K562 (cell line): ENCODE measurements around the gene PLEKHO1.

Experiments
- EZH2 ChIP-seq: IDR thresholded peaks from 2 replicates; pipeline ENCODE4 v1.6.1; 2012; ENCODE audit warnings: low read depth, mild to moderate bottlenecking, inconsistent platforms, low read length, borderline replicate concordance
- GTF2F1 ChIP-seq: IDR thresholded peaks from 2 replicates; pipeline ENCODE4 v1.6.1; 2011; ENCODE audit warnings: low read depth, low read length, improper control_type of control experiment
- JUNB ChIP-seq: fragments of 450-650 bp; formaldehyde crosslinking; conservative IDR thresholded peaks from 2 replicates; pipeline ENCODE4 v1.4.0; 2020; ENCODE audit warnings: mild to moderate bottlenecking
- MEF2A ChIP-seq: IDR thresholded peaks from 2 replicates; pipeline ENCODE4 v1.6.1; 2011; ENCODE audit warnings: low read depth, mild to moderate bottlenecking, low read length, moderate library complexity; ENCODE audit not compliant: control insufficient read depth
- NFIC ChIP-seq: fragments of 450-650 bp; IDR thresholded peaks from 2 replicates; pipeline ENCODE4 v1.6.1; 2017; ENCODE audit warnings: mild to moderate bottlenecking, inconsistent platforms
- POLR2A ChIP-seq: fragments of 450-650 bp; conservative IDR thresholded peaks from 2 replicates; pipeline ENCODE4 v1.6.1; 2016
- POLR2B ChIP-seq: fragments of 450-650 bp; IDR thresholded peaks from 2 replicates; pipeline ENCODE4 v1.6.1; 2018; ENCODE audit warnings: low read depth; ENCODE audit not compliant: partially characterized antibody
- SIN3A ChIP-seq, 2 experiments: fragments of 150-350 bp in 1 of 2; IDR thresholded peaks; 2 replicates each; pipeline ENCODE4 v1.6.1; 2011 to 2016; ENCODE audit warnings: borderline replicate concordance in 2 of 2, low read depth in 2 of 2, low read length in 2 of 2, mild to moderate bottlenecking in 2 of 2, moderate library complexity in 2 of 2; ENCODE audit not compliant: control insufficient read depth in 1 of 2
- ZNF253 ChIP-seq: fragments of 250-450 bp; sonication (Bioruptor Pico); conservative IDR thresholded peaks from 2 replicates; pipeline ENCODE4 v1.6.1; 2021; ENCODE audit warnings: mild to moderate bottlenecking
- TF ChIP-seq, protein P1 (sequence below): sonication (generic); formaldehyde crosslinking; IDR thresholded peaks from 2 replicates; pipeline ENCODE4 v1.8.1; 2022; ENCODE audit warnings: missing genetic modification reagents
- TF ChIP-seq, protein P2 (sequence below), 2 experiments: fragments of 450-650 bp; IDR thresholded peaks; 2 replicates each; pipeline ENCODE4 v1.6.1; 2016
- TF ChIP-seq, protein P3 (sequence below): fragments of 450-650 bp; IDR thresholded peaks from 2 replicates; pipeline ENCODE4 v1.6.1; 2016; ENCODE audit warnings: low read depth, mild to moderate bottlenecking, moderate library complexity
- TF ChIP-seq, protein P4 (sequence below), 3 experiments: IDR thresholded peaks in 2 of 3; conservative IDR thresholded peaks in 1 of 3; 2 replicates each; pipeline ENCODE4 v1.5.1; 2011 to 2012; ENCODE audit warnings: low read length in 3 of 3, mild to moderate bottlenecking in 3 of 3, control low read depth in 2 of 3, improper control_type of control experiment in 1 of 3, inconsistent platforms in 1 of 3, low read depth in 1 of 3, mixed read lengths in 1 of 3, moderate library complexity in 1 of 3; ENCODE audit not compliant: insufficient read depth in 2 of 3
- TF ChIP-seq, protein P5 (sequence below): sonication (generic); formaldehyde crosslinking; IDR thresholded peaks from 2 replicates; pipeline ENCODE4 v1.8.0; 2022; ENCODE audit warnings: mild to moderate bottlenecking, low read depth, missing genetic modification reagents

DNA sequence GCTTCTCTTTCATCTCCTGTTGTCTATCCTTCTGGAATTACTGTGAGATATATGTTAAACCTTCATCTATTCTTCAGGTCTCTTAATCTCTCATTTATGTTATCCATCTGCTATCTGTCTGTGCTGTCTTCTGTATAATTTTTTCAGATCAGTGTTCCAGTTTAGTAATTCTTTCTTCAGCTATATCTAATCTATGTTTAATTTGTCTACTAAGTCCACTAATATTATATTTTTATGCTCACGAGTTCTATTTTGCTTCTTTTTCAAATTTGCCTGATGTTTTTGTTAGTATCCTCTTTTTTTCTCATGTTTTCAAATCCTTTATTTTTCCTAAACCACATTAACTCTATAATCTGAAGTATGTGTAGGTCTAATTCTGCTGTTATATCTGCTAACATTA, 34.6 kb upstream of the PLEKHO1 start:
- TF ChIP-seq POLR2A = no peak
- no peak for TF ChIP-seq EZH2
- TF ChIP-seq ZNF253 (CRISPR knock-in tag) = no peak
- TF ChIP-seq, protein P1, sequence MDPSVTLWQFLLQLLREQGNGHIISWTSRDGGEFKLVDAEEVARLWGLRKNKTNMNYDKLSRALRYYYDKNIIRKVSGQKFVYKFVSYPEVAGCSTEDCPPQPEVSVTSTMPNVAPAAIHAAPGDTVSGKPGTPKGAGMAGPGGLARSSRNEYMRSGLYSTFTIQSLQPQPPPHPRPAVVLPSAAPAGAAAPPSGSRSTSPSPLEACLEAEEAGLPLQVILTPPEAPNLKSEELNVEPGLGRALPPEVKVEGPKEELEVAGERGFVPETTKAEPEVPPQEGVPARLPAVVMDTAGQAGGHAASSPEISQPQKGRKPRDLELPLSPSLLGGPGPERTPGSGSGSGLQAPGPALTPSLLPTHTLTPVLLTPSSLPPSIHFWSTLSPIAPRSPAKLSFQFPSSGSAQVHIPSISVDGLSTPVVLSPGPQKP = no peak
- no peak for TF ChIP-seq POLR2B
- TF ChIP-seq, protein P2, sequence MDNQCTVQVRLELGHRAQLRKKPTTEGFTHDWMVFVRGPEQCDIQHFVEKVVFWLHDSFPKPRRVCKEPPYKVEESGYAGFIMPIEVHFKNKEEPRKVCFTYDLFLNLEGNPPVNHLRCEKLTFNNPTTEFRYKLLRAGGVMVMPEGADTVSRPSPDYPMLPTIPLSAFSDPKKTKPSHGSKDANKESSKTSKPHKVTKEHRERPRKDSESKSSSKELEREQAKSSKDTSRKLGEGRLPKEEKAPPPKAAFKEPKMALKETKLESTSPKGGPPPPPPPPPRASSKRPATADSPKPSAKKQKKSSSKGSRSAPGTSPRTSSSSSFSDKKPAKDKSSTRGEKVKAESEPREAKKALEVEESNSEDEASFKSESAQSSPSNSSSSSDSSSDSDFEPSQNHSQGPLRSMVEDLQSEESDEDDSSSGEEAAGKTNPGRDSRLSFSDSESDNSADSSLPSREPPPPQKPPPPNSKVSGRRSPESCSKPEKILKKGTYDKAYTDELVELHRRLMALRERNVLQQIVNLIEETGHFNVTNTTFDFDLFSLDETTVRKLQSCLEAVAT (IDR thresholded peaks at IDR 0.05) = no peak
- no peak for TF ChIP-seq GTF2F1
- TF ChIP-seq SIN3A (IDR thresholded peaks at IDR 0.05; ENCODE audit: borderline replicate concordance in 2 of 2, control insufficient read depth in 1 of 2, low read depth in 2 of 2, low read length in 2 of 2) = no peak
- TF ChIP-seq, protein P3, sequence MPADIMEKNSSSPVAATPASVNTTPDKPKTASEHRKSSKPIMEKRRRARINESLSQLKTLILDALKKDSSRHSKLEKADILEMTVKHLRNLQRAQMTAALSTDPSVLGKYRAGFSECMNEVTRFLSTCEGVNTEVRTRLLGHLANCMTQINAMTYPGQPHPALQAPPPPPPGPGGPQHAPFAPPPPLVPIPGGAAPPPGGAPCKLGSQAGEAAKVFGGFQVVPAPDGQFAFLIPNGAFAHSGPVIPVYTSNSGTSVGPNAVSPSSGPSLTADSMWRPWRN = no peak
- TF ChIP-seq MEF2A = no peak
- TF ChIP-seq, protein P4, sequence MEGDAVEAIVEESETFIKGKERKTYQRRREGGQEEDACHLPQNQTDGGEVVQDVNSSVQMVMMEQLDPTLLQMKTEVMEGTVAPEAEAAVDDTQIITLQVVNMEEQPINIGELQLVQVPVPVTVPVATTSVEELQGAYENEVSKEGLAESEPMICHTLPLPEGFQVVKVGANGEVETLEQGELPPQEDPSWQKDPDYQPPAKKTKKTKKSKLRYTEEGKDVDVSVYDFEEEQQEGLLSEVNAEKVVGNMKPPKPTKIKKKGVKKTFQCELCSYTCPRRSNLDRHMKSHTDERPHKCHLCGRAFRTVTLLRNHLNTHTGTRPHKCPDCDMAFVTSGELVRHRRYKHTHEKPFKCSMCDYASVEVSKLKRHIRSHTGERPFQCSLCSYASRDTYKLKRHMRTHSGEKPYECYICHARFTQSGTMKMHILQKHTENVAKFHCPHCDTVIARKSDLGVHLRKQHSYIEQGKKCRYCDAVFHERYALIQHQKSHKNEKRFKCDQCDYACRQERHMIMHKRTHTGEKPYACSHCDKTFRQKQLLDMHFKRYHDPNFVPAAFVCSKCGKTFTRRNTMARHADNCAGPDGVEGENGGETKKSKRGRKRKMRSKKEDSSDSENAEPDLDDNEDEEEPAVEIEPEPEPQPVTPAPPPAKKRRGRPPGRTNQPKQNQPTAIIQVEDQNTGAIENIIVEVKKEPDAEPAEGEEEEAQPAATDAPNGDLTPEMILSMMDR (IDR thresholded peaks at IDR 0.05 in 2 of 3, conservative IDR thresholded peaks at IDR 0.05 in 1 of 3; ENCODE audit: insufficient read depth in 2 of 3, low read depth in 1 of 3, low read length in 3 of 3) = no peak
- TF ChIP-seq JUNB (CRISPR knock-in tag) = no peak
- TF ChIP-seq NFIC = no peak
- TF ChIP-seq, protein P5, sequence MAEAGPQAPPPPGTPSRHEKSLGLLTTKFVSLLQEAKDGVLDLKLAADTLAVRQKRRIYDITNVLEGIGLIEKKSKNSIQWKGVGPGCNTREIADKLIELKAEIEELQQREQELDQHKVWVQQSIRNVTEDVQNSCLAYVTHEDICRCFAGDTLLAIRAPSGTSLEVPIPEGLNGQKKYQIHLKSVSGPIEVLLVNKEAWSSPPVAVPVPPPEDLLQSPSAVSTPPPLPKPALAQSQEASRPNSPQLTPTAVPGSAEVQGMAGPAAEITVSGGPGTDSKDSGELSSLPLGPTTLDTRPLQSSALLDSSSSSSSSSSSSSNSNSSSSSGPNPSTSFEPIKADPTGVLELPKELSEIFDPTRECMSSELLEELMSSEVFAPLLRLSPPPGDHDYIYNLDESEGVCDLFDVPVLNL (CRISPR knock-in tag) = no peak
